ENCODE results near the gene MRAS. TPM values are rescaled to one million over a fixed set of nuclear protein-coding genes. Genes with fewer than 3 reads are reported as not detected.

MRAS gene
- total RNA-seq, 4 donors from 2014 or later: 35.6 to 59.2 (median 45.8) TPM

DNA sequence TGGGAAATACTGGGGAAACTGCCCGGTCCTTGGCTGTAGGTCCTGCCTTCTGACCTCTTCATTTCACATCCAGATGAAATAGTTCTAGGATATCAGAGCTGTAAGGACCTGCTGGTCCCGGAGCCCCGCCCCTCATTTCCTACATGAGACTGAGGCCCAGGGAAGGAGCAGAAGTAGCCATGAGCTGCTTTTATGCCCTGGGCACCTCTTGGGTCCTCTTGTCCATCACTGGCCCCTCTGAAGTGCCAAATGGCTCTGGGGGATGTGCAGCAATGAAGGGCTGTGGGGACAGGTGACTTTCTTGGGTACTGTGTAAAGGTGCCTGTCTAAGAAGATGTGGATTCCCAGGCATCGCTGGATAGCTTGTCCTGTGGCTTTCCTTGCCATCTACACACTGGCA, 45.8 kb downstream of the MRAS start:
- DNase-seq (ENCODE audit: extremely low spot score): no peak
- WGBS: 90% methylated on average over 4 of the region's 4 CpGs
- no peaks in the 10 kb centered on the region for H3K9me3 ChIP-seq
- peaks cover 8 to 13% (median 12%) of the 10 kb centered on the region in 4 donors for H3K36me3 ChIP-seq
- H3K4me1 ChIP-seq: peaks cover 16 to 54% (median 17%) of the 10 kb centered on the region in 4 donors
- H3K4me3 ChIP-seq: no peak overlapping the region
- no peak overlapping the region for H3K27ac ChIP-seq (replicated peaks in 1 of 4)
- no peaks in the 10 kb centered on the region for H3K27me3 ChIP-seq
- TF ChIP-seq, protein P1, sequence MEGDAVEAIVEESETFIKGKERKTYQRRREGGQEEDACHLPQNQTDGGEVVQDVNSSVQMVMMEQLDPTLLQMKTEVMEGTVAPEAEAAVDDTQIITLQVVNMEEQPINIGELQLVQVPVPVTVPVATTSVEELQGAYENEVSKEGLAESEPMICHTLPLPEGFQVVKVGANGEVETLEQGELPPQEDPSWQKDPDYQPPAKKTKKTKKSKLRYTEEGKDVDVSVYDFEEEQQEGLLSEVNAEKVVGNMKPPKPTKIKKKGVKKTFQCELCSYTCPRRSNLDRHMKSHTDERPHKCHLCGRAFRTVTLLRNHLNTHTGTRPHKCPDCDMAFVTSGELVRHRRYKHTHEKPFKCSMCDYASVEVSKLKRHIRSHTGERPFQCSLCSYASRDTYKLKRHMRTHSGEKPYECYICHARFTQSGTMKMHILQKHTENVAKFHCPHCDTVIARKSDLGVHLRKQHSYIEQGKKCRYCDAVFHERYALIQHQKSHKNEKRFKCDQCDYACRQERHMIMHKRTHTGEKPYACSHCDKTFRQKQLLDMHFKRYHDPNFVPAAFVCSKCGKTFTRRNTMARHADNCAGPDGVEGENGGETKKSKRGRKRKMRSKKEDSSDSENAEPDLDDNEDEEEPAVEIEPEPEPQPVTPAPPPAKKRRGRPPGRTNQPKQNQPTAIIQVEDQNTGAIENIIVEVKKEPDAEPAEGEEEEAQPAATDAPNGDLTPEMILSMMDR (IDR thresholded peaks at IDR 0.05): no peak
- no peak for TF ChIP-seq POLR2A (IDR thresholded peaks at IDR 0.05; ENCODE audit: low read depth)
- TF ChIP-seq POLR2AphosphoS5 (IDR thresholded peaks at IDR 0.05): no peak
- TF ChIP-seq EP300 (IDR thresholded peaks at IDR 0.05): no peak
- intact Hi-C loops (cut with DNase I): loop anchor here (5.0 kb wide), 1 partner anchor 47 kb away; the partner anchor contains the start of gene MRAS

DNA sequence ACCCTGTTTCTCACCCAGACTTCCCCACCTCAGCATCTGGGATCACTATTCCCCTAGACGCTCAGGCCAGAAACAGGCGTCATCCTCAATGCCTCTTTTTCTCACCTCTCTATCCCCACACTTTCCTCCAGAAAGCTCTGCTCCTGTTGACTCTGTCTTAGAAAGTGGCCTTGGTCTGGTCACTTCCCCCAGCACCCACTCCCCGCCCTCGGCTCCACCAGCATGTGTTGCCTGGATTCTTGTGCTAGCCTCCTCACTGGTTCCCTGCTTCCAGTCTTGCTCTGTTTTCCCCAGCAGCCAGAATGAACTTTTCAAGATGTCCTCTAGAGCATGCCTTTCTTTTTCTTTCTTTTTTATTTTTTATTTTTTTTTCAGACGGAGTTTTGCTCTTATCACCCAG, 46.3 kb downstream of the MRAS start:
- H3K9me3 ChIP-seq: no peaks in the 10 kb centered on the region
- 92% methylated on average over 5 of the region's 5 CpGs for WGBS
- peaks cover 11 to 17% (median 15%) of the 10 kb centered on the region in 4 donors for H3K36me3 ChIP-seq
- no peak for DNase-seq (ENCODE audit: extremely low spot score)
- H3K27me3 ChIP-seq: no peaks in the 10 kb centered on the region
- H3K27ac ChIP-seq (replicated peaks in 1 of 4): no peak overlapping the region
- peaks cover 11 to 52% (median 11%) of the 10 kb centered on the region in 4 donors for H3K4me1 ChIP-seq
- TF ChIP-seq EP300 (IDR thresholded peaks at IDR 0.05) (no peak), POLR2AphosphoS5 (IDR thresholded peaks at IDR 0.05) (no peak), POLR2A (IDR thresholded peaks at IDR 0.05; ENCODE audit: low read depth) (no peak)
- TF ChIP-seq, protein P1 (IDR thresholded peaks at IDR 0.05): no peak
- H3K4me3 ChIP-seq: no peak overlapping the region
- intact Hi-C loops (cut with DNase I): loop anchor here (5.0 kb wide), 1 partner anchor 47 kb away; the partner anchor contains the start of gene MRAS

DNA sequence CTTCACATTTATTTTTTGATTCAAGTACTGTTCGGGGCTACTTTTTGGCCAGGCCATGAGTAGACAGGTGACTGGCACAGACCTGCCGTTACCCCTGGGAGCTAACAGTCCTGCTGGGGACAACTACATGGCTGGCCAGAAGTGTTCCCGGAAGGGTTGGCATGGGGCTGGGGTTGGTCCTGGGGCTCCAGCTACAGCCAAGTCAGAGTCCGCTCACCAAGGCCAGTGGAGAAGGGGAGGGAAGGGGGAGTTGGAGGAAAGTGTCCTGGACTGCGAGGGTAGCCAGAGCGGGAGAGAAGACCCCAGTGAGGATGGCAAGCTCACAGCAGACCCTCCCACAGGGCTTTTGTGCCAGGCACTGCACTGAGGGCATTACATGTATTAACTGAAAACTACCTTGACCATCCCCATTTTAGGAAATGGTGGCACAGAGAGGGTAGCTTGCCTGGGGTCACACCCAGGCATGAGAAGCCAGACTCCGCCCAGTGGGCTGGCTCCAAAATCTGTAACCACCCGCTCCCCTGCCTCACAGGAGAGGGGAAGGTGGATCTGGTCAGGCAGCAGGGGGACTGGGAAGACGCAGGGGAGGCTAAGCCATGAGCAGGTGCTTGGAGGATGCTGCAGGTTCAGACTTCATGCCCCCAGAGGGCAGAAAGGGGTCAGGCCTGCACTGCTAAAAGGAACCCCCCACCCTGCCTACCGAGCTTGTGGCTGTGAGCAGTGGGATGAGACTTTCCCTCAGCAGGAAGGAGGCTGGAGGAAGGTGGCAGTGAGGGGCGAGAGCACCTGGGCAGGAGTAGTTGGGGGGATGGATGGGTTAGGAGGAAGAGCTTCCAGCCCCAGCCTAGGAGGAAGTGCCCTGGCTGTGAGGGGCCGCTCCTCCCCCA, 47.7 kb downstream of the MRAS start:
- Histone ChIP-seq H3K4me1 (peaks cover 0 to 44% (median 0%) of the 10 kb centered on the region in 4 donors), H3K27me3 (no peaks in the 10 kb centered on the region), H3K9me3 (no peaks in the 10 kb centered on the region), H3K27ac (replicated peaks in 1 of 4) (no peak overlapping the region), H3K4me3 (no peak overlapping the region), H3K36me3 (peaks cover 20 to 31% (median 27%) of the 10 kb centered on the region in 4 donors)
- DNase-seq (ENCODE audit: extremely low spot score): no peak
- TF ChIP-seq POLR2AphosphoS5 (IDR thresholded peaks at IDR 0.05): no peak
- TF ChIP-seq, protein P1 (IDR thresholded peaks at IDR 0.05): no peak
- no peak for TF ChIP-seq POLR2A (IDR thresholded peaks at IDR 0.05; ENCODE audit: low read depth)
- TF ChIP-seq EP300 (IDR thresholded peaks at IDR 0.05): no peak
- WGBS: 93% methylated on average over 9 of the region's 12 CpGs
- intact Hi-C loops (cut with DNase I): no loop called here

DNA sequence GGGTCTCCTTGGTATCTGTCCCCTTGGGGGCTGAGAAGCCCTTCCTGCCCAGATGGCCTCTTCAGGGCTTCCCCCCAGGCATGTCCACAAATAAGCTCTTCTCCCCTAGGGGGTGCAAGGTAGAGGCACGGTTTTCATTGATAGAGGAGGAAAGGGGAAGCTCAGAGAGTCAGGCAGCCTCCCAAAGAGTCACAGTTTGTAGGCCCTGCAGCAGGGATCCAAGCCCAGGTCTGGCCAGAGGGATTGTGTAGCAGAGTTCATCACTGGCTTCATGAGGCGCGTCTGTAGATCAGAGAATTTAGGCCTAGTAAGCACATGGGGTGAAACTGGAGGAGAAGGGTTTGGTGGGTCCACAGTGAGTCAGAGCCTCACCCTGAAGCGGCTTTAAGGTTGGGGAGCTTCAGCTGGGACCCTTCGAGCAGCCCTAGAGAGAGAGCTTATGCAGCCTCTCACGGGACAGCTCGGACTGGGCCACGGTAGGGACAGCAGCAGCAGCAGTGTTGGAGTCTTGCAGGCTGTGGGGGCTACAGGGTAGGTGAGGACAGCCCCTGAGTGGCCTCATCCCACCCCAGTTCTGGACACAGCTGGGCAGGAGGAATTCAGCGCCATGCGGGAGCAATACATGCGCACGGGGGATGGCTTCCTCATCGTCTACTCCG, 48.5 kb downstream of the MRAS start:
- intact Hi-C loops (cut with DNase I): no loop called here
- TF ChIP-seq POLR2A (IDR thresholded peaks at IDR 0.05; ENCODE audit: low read depth): no peak
- TF ChIP-seq EP300 (IDR thresholded peaks at IDR 0.05): no peak
- TF ChIP-seq, protein P1 (IDR thresholded peaks at IDR 0.05): no peak
- no peak for TF ChIP-seq POLR2AphosphoS5 (IDR thresholded peaks at IDR 0.05)
- Histone ChIP-seq H3K4me3 (no peak overlapping the region), H3K27me3 (no peaks in the 10 kb centered on the region), H3K4me1 (peaks cover 0 to 40% (median 0%) of the 10 kb centered on the region in 4 donors), H3K27ac (replicated peaks in 1 of 4) (no peak overlapping the region), H3K36me3 (peaks cover 25 to 37% (median 32%) of the 10 kb centered on the region in 4 donors), H3K9me3 (no peaks in the 10 kb centered on the region)
- DNase-seq (ENCODE audit: extremely low spot score): no peak
- 90% methylated on average over 13 of the region's 14 CpGs for WGBS

Measured in esophagus muscularis mucosa (tissue), 4 donors.